Measurements from ENCODE around the gene PIEZO1.

DNA sequence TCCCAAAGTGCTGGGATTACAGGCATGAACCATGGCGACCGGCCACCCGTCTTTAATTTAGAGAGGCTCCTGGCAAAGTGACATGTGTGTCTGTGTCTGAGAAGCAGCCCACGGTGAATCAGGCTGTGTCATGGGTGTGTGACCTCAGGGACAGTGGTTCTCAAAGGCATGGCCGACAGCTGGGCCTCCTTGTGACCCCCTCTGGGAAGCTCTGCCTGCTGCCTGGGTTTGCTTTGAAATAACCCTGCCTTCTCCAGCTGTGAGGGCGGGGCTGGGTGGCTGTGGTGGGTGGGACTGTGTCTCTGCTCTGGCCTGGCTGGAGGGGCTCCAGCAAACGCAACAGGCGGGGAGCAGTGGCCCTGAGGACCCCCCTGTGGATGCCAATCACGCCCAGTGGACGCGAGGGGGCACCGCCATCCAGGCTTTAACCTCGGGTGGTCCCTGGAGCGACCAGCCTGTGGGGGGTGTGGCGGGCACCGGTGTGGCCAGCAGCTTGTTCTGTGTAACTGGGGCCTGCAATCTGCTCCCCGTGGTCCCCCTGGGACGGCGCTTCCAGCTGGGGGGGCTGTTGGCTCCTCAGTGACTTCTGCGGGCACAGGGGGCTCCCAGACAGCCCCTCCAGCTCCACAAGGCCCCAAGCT is 35.5 kb upstream of the PIEZO1 start:
- TF ChIP-seq, protein P1, sequence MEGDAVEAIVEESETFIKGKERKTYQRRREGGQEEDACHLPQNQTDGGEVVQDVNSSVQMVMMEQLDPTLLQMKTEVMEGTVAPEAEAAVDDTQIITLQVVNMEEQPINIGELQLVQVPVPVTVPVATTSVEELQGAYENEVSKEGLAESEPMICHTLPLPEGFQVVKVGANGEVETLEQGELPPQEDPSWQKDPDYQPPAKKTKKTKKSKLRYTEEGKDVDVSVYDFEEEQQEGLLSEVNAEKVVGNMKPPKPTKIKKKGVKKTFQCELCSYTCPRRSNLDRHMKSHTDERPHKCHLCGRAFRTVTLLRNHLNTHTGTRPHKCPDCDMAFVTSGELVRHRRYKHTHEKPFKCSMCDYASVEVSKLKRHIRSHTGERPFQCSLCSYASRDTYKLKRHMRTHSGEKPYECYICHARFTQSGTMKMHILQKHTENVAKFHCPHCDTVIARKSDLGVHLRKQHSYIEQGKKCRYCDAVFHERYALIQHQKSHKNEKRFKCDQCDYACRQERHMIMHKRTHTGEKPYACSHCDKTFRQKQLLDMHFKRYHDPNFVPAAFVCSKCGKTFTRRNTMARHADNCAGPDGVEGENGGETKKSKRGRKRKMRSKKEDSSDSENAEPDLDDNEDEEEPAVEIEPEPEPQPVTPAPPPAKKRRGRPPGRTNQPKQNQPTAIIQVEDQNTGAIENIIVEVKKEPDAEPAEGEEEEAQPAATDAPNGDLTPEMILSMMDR (IDR thresholded peaks at IDR 0.05) = no peak
- TF ChIP-seq POLR2A (IDR thresholded peaks at IDR 0.05) = no peak
